ENCODE data around the gene GRIK4. TPM values are rescaled to one million over a fixed set of nuclear protein-coding genes. Genes with fewer than 3 reads are reported as not detected.

Gene GRIK4
- total and polyA plus RNA-seq, 11 donors = 0.04 to 0.45 (median 0.12) TPM; not detected in 6

- DNase-seq (no peak), ATAC-seq (no peak)
- 83 to 92% (median 90%) methylated on average over 7 to 11 of the region's 11 CpGs for WGBS, 4 donors
- H3K4me3 ChIP-seq = no peak overlapping the region
- TF ChIP-seq CTCF (IDR thresholded peaks at IDR 0.05) (no peak), POLR2A (IDR thresholded peaks at IDR 0.05) (no peak)
- H3K4me1 ChIP-seq = no peaks in the 10 kb centered on the region
- intact Hi-C loops (cut with DNase I) = no loop called here
- no peaks in the 10 kb centered on the region for H3K9me3 ChIP-seq
- no peaks in the 10 kb centered on the region for H3K36me3 ChIP-seq
- H3K27ac ChIP-seq = no peak overlapping the region
- peaks cover 0 to 9% (median 0%) of the 10 kb centered on the region in 9 donors for H3K27me3 ChIP-seq
Measured at GRCh38 chr11:120599816-120600420, 88.4 kb downstream of the GRIK4 start.

- H3K4me1 ChIP-seq = no peaks in the 10 kb centered on the region
- 72 to 74% (median 72%) methylated on average over 4 of the region's 4 CpGs for WGBS, 4 donors
- ATAC-seq (no peak), DNase-seq (no peak)
- no peak overlapping the region for H3K4me3 ChIP-seq
- TF ChIP-seq CTCF (IDR thresholded peaks at IDR 0.05) (no peak), POLR2A (IDR thresholded peaks at IDR 0.05) (no peak)
- H3K36me3 ChIP-seq = no peaks in the 10 kb centered on the region
- peaks cover 0 to 9% (median 0%) of the 10 kb centered on the region in 9 donors for H3K27me3 ChIP-seq
- intact Hi-C loops (cut with DNase I) = no loop called here
- no peak overlapping the region for H3K27ac ChIP-seq
- H3K9me3 ChIP-seq = no peaks in the 10 kb centered on the region
Measured at GRCh38 chr11:120601536-120601935, 90.0 kb downstream of the GRIK4 start.

GRCh38 chr11:120603071-120603470 lies 91.5 kb downstream of the GRIK4 start:
- TF ChIP-seq POLR2A (IDR thresholded peaks at IDR 0.05) = no peak
- no peak for TF ChIP-seq CTCF (IDR thresholded peaks at IDR 0.05)
- DNase-seq (no peak), ATAC-seq (no peak)
- Histone ChIP-seq H3K4me3 (no peak overlapping the region), H3K9me3 (no peaks in the 10 kb centered on the region), H3K27ac (no peak overlapping the region), H3K27me3 (peaks cover 0 to 3% (median 0%) of the 10 kb centered on the region in 9 donors), H3K4me1 (no peaks in the 10 kb centered on the region), H3K36me3 (no peaks in the 10 kb centered on the region)
- WGBS, 4 donors = 84 to 93% (median 91%) methylated on average over 3 of the region's 3 CpGs
- intact Hi-C loops (cut with DNase I) = no loop called here

- DNase-seq (no peak), ATAC-seq (no peak)
- WGBS, 4 donors = 86 to 94% (median 92%) methylated on average over 4 of the region's 4 CpGs
- Histone ChIP-seq H3K27ac (no peak overlapping the region), H3K4me3 (no peak overlapping the region), H3K4me1 (peaks cover 0 to 10% (median 0%) of the 10 kb centered on the region in 12 donors), H3K27me3 (no peaks in the 10 kb centered on the region), H3K36me3 (no peaks in the 10 kb centered on the region), H3K9me3 (no peaks in the 10 kb centered on the region)
- intact Hi-C loops (cut with DNase I) = no loop called here
- TF ChIP-seq CTCF (IDR thresholded peaks at IDR 0.05) = no peak
- no peak for TF ChIP-seq POLR2A (IDR thresholded peaks at IDR 0.05)
Measured at GRCh38 chr11:120605469-120605868, 93.9 kb downstream of the GRIK4 start.
